Muscle of leg (tissue), 11 donors: ENCODE data around the gene OXCT1. TPM values are rescaled to one million over a fixed set of nuclear protein-coding genes. Genes with fewer than 3 reads are reported as not detected.
A peak's percentile ranks its signal among the peaks of the same experiment; 100 is the strongest.
"Not testable (repeated sequence)": the region's sequence is repeated elsewhere in the genome, so short reads cannot be mapped to it uniquely, and the experiment has no call there.

Experiments
- DNase-seq: peaks from one replicate; pipeline ENCODE4 v3.0.0; 2013
- H3K27ac ChIP-seq: one replicate; pipeline ENCODE4 v1.5.1; 2013; ENCODE audit warnings: mild to moderate bottlenecking, low read length, control low read depth
- H3K27me3 ChIP-seq: one replicate; pipeline ENCODE4 v1.6.1; 2013; ENCODE audit warnings: low read length; ENCODE audit not compliant: control insufficient read depth, insufficient read depth
- H3K36me3 ChIP-seq: one replicate; pipeline ENCODE4 v1.6.1; 2013; ENCODE audit warnings: low read length; ENCODE audit not compliant: control insufficient read depth, insufficient read depth
- H3K4me1 ChIP-seq: one replicate; pipeline ENCODE4 v1.6.1; 2013; ENCODE audit warnings: low read length; ENCODE audit not compliant: control insufficient read depth, insufficient read depth
- H3K4me3 ChIP-seq: one replicate; pipeline ENCODE4 v1.5.1; 2013; ENCODE audit warnings: low read length, control low read depth
- H3K9me3 ChIP-seq: replicated peaks from 2 replicates; pipeline ENCODE4 v1.6.1; 2013; ENCODE audit warnings: low read depth, low read length; ENCODE audit not compliant: control insufficient read depth
- WGBS: methylation state at CpG from one replicate; pipeline ENCODE4 v1.1.5; 2013; ENCODE audit warnings: missing lambda C conversion rate; ENCODE audit not compliant: insufficient coverage; 5-methylcytosine and 5-hydroxymethylcytosine counted together
- polyA plus RNA-seq, 8 donors: library from polyadenylated mRNA; unstranded; fragments of 120-200 nt; gene quantifications; one replicate each; pipeline versions ENCODE4 v1.2.1 to v1.2.3, GENCODE V29; 2013; ENCODE audit warnings: inconsistent platforms in 1 of 8, low replicate concordance in 1 of 8; ENCODE audit not compliant: insufficient read length in 8 of 8, insufficient read depth in 1 of 8
- total RNA-seq: library from RNA; stranded (reverse); fragments of 120-200 nt; gene quantifications from one replicate; pipeline ENCODE4 v1.2.4, GENCODE V29; 2013

OXCT1 gene
- total and polyA plus RNA-seq, 9 donors, result 10.0 to 18.4 (median 11.8) TPM

GRCh38 chr5:41742608-41743007 is 127.6 kb downstream of the OXCT1 start:
- not testable (repeated sequence) for H3K27me3 ChIP-seq, H3K4me3 ChIP-seq, H3K4me1 ChIP-seq, H3K27ac ChIP-seq, H3K9me3 ChIP-seq, DNase-seq
- no CpG with 5 or more reads among the region's 1 CpG for WGBS
- peaks cover 11% of the 10 kb centered on the region for H3K36me3 ChIP-seq

GRCh38 chr5:41738710-41739354 is 131.4 kb downstream of the OXCT1 start:
- Histone ChIP-seq H3K9me3 (no peaks in the 10 kb centered on the region), H3K4me1 (no peaks in the 10 kb centered on the region), H3K27ac (no peak overlapping the region), H3K36me3 (peaks cover 10% of the 10 kb centered on the region), H3K27me3 (no peaks in the 10 kb centered on the region), H3K4me3 (no peak overlapping the region)
- no peak for DNase-seq
- no CpG with 5 or more reads among the region's 3 CpGs for WGBS

GRCh38 chr5:41736641-41737040 is 133.6 kb downstream of the OXCT1 start:
- DNase-seq, result no peak
- Histone ChIP-seq H3K36me3 (peaks cover 10% of the 10 kb centered on the region), H3K4me3 (no peak overlapping the region), H3K4me1 (no peaks in the 10 kb centered on the region), H3K27me3 (no peaks in the 10 kb centered on the region), H3K9me3 (no peaks in the 10 kb centered on the region), H3K27ac (no peak overlapping the region)

- Histone ChIP-seq H3K9me3 (no peaks in the 10 kb centered on the region), H3K27me3 (no peaks in the 10 kb centered on the region), H3K27ac (no peak overlapping the region), H3K4me3 (no peak overlapping the region), H3K4me1 (no peaks in the 10 kb centered on the region), H3K36me3 (peaks cover 10% of the 10 kb centered on the region)
- DNase-seq, result no peak
Measured at GRCh38 chr5:41735213-41735612, 135.0 kb downstream of the OXCT1 start.

- not testable (repeated sequence) for H3K27ac ChIP-seq, H3K4me3 ChIP-seq, H3K36me3 ChIP-seq, H3K9me3 ChIP-seq, H3K27me3 ChIP-seq, H3K4me1 ChIP-seq, DNase-seq
- WGBS, result no CpG with 5 or more reads among the region's 5 CpGs
Measured at GRCh38 chr5:41729381-41729780, 140.8 kb downstream of the OXCT1 start.

- WGBS, result 93% methylated on average over 4 of the region's 4 CpGs
- Histone ChIP-seq H3K4me3 (no peak overlapping the region), H3K9me3 (no peaks in the 10 kb centered on the region), H3K27ac (no peak overlapping the region), H3K36me3 (no peaks in the 10 kb centered on the region), H3K4me1 (no peaks in the 10 kb centered on the region), H3K27me3 (no peaks in the 10 kb centered on the region)
- no peak for DNase-seq
Measured at GRCh38 chr5:41728281-41728680, 141.9 kb downstream of the OXCT1 start.

- WGBS, result 62% methylated on average over 2 of the region's 3 CpGs
- Histone ChIP-seq H3K4me3 (no peak overlapping the region), H3K4me1 (peaks cover 5% of the 10 kb centered on the region), H3K36me3 (no peaks in the 10 kb centered on the region), H3K27me3 (no peaks in the 10 kb centered on the region), H3K27ac (no peak overlapping the region), H3K9me3 (no peaks in the 10 kb centered on the region)
- peak; percentile 15 for DNase-seq
Measured at GRCh38 chr5:41722359-41722950, 147.8 kb downstream of the OXCT1 start.

- Histone ChIP-seq H3K9me3 (peaks cover 2% of the 10 kb centered on the region), H3K27ac (no peak overlapping the region), H3K4me3 (no peak overlapping the region), H3K27me3 (no peaks in the 10 kb centered on the region), H3K36me3 (no peaks in the 10 kb centered on the region), H3K4me1 (peaks cover 5% of the 10 kb centered on the region)
- peak; percentile 77 for DNase-seq
- 22% methylated on average over 1 of the region's 2 CpGs for WGBS
Measured at GRCh38 chr5:41721516-41721915, 148.7 kb downstream of the OXCT1 start.

- Histone ChIP-seq H3K27me3 (no peaks in the 10 kb centered on the region), H3K4me1 (no peaks in the 10 kb centered on the region), H3K4me3 (no peak overlapping the region), H3K36me3 (no peaks in the 10 kb centered on the region), H3K9me3 (peaks cover 3% of the 10 kb centered on the region), H3K27ac (no peak overlapping the region)
- no CpG with 5 or more reads among the region's 2 CpGs for WGBS
- no peak for DNase-seq
Measured at GRCh38 chr5:41716382-41716781, 153.8 kb downstream of the OXCT1 start.

- not testable (repeated sequence) for H3K27ac ChIP-seq, H3K9me3 ChIP-seq, H3K36me3 ChIP-seq, H3K27me3 ChIP-seq, DNase-seq, H3K4me1 ChIP-seq, H3K4me3 ChIP-seq
Measured at GRCh38 chr5:41714446-41714845, 155.8 kb downstream of the OXCT1 start.

- Histone ChIP-seq H3K36me3 (no peaks in the 10 kb centered on the region), H3K4me3 (no peak overlapping the region), H3K27me3 (no peaks in the 10 kb centered on the region), H3K27ac (no peak overlapping the region), H3K4me1 (no peaks in the 10 kb centered on the region), H3K9me3 (peaks cover 10% of the 10 kb centered on the region)
- no peak for DNase-seq
- no CpG with 5 or more reads among the region's 2 CpGs for WGBS
Measured at GRCh38 chr5:41708604-41708940, 161.7 kb downstream of the OXCT1 start.
